HepG2 (cell line): ENCODE results near the gene CDH12. TPM values are rescaled to one million over a fixed set of nuclear protein-coding genes. Genes with fewer than 3 reads are reported as not detected.

ENCODE experiments used
- ATAC-seq: fragments of 200-7000 bp; cut with Tn5 transposase; 3 replicates; pipeline ENCODE4 v1.9.1; 2020; ENCODE audit warnings: mild to moderate bottlenecking, moderate library complexity
- BruUV-seq: library from RNA; stranded (reverse); fragments of 400-500 nt; replicated peaks from 2 replicates; lab custom pipeline; 2021; lab: Mats Ljungman, UMichigan
- CTCF ChIA-PET: fragments of 300-600 bp; formaldehyde crosslinking; extraction: SDS; loops from one replicate; lab custom pipeline; 2021; ENCODE audit warnings: low total read pairs, inconsistent platforms, low intra/inter-chr PET ratio; lab: Yijun Ruan, JAX
- POLR2A ChIA-PET: fragments of 350-600 bp; sonication (Branson Sonifier 250); formaldehyde crosslinking; loops from one replicate; lab custom pipeline; 2020; ENCODE audit warnings: antibody characterized with exemption, inconsistent platforms; lab: Yijun Ruan, JAX
- DNase-seq: peaks from one replicate; pipeline ENCODE4 v3.0.0-alpha.2; 2015; ENCODE audit warnings: low spot score
- FAIRE-seq: peaks from 3 replicates; lab custom pipeline; 2011; peaks lifted over from hg19 to GRCh38; lab: Jason Lieb, UNC
- H2AFZ ChIP-seq: one replicate; pipeline ENCODE4 v1.6.1; 2011; ENCODE audit warnings: low read length, inconsistent platforms
- H3K27ac ChIP-seq: fragments of 300-600 bp; 3 replicates; pipeline ENCODE4 v1.8.0; 2011; ENCODE audit warnings: mixed run types, mild to moderate bottlenecking, mixed read lengths, low read length, inconsistent platforms; ENCODE audit not compliant: insufficient read depth; ENCODE audit errors: extremely low read length
- H3K27me3 ChIP-seq, 2 experiments: fragments of 200-600 bp in 1 of 2; 2 replicates in 1 of 2; 3 replicates in 1 of 2; pipeline versions ENCODE4 v1.6.0 to v1.8.0; 2011; ENCODE audit warnings: low read length in 2 of 2, mild to moderate bottlenecking in 2 of 2, moderate library complexity in 2 of 2, inconsistent platforms in 1 of 2; ENCODE audit not compliant: insufficient read depth in 2 of 2, control insufficient read depth in 1 of 2
- H3K36me3 ChIP-seq, 2 experiments: fragments of 200-600 bp in 1 of 2; replicated peaks in 1 of 2; 2 replicates in 1 of 2; 3 replicates in 1 of 2; pipeline versions ENCODE4 v1.5.1 to v1.8.0; 2011; ENCODE audit warnings: low read length in 2 of 2, inconsistent platforms in 1 of 2; ENCODE audit not compliant: insufficient read depth in 2 of 2, control insufficient read depth in 1 of 2
- H3K4me1 ChIP-seq: 2 replicates; pipeline ENCODE4 v1.5.1; 2012; ENCODE audit warnings: low read length, inconsistent platforms; ENCODE audit not compliant: insufficient read depth
- H3K4me2 ChIP-seq: 2 replicates; pipeline ENCODE4 v1.6.0; 2011; ENCODE audit warnings: low read depth, low read length, inconsistent platforms
- H3K4me3 ChIP-seq, 3 experiments: fragments of 200-600 bp in 1 of 3; sonication (generic), shearing (Covaris generic) in 1 of 3; replicated peaks in 1 of 3; 2 replicates each; pipeline ENCODE4 v1.5.1; 2011 to 2016; ENCODE audit warnings: low read length in 3 of 3, inconsistent platforms in 2 of 3, low read depth in 2 of 3, mild to moderate bottlenecking in 2 of 3, control low read depth in 1 of 3, mixed read lengths in 1 of 3; ENCODE audit not compliant: insufficient read depth in 1 of 3
- H3K79me2 ChIP-seq: one replicate; pipeline ENCODE4 v1.6.1; 2011; ENCODE audit warnings: low read length, inconsistent platforms; ENCODE audit not compliant: insufficient read depth
- H3K9ac ChIP-seq: 2 replicates; pipeline ENCODE4 v1.6.0; 2011; ENCODE audit warnings: mild to moderate bottlenecking, low read depth, low read length, inconsistent platforms; ENCODE audit not compliant: insufficient read depth
- H3K9me3 ChIP-seq: 2 replicates; pipeline ENCODE4 v1.5.1; 2012; ENCODE audit warnings: mild to moderate bottlenecking, low read length
- H4K20me1 ChIP-seq: 2 replicates; pipeline ENCODE4 v1.6.0; 2011; ENCODE audit warnings: inconsistent platforms, mild to moderate bottlenecking, low read length, moderate library complexity; ENCODE audit not compliant: insufficient read depth
- ATF7 ChIP-seq, 2 experiments: fragments of 450-650 bp in 1 of 2; sonication (generic) in 1 of 2; formaldehyde crosslinking in 1 of 2; IDR thresholded peaks; 2 replicates each; pipeline versions ENCODE4 v1.4.0 to v1.6.1; 2016 to 2020; ENCODE audit warnings: antibody characterized with exemption in 1 of 2, mild to moderate bottlenecking in 1 of 2, missing genetic modification reagents in 1 of 2
- CREB1 ChIP-seq, 2 experiments: fragments of 450-650 bp in 1 of 2; IDR thresholded peaks; 2 replicates each; pipeline ENCODE4 v1.6.1; 2016 to 2017; ENCODE audit warnings: control low read depth in 1 of 2, mild to moderate bottlenecking in 1 of 2, missing compliant biosample characterization in 1 of 2, missing genetic modification characterization in 1 of 2
- FOXA3 ChIP-seq: IDR thresholded peaks from 2 replicates; pipeline ENCODE4 v1.6.1; 2016; ENCODE audit warnings: missing genetic modification reagents, missing compliant biosample characterization
- ZFP41 ChIP-seq: sonication (generic); formaldehyde crosslinking; IDR thresholded peaks from 2 replicates; pipeline ENCODE4 v1.4.0; 2020; ENCODE audit warnings: mild to moderate bottlenecking, missing genetic modification reagents, borderline replicate concordance
- ZSCAN12 ChIP-seq: sonication (generic); formaldehyde crosslinking; IDR thresholded peaks from 2 replicates; pipeline ENCODE4 v1.9.0; 2021; ENCODE audit warnings: mild to moderate bottlenecking, missing genetic modification reagents
- WGBS: methylation state at CpG from one replicate; pipeline ENCODE4 v1.1.6; 2017; ENCODE audit warnings: low lambda C conversion rate; 5-methylcytosine and 5-hydroxymethylcytosine counted together
- in situ Hi-C: cut with HindIII; loops from 2 replicates; pipeline ENCODE4 v1.10.0; 2017; ENCODE audit warnings: low pct_unique_long_range_greater_than_20kb; ENCODE audit not compliant: extremely low pct_ligation_motif_present
- intact Hi-C: fragments of 100-400 bp; cut with micrococcal nuclease; formaldehyde crosslinking; loops from one replicate; pipeline ENCODE4 v1.10.0; 2022; ENCODE audit not compliant: unreplicated experiment
- polyA plus RNA-seq, 8 experiments: library from polyadenylated mRNA; depleted of rRNA in 3 of 8; stranded (reverse) in 7 of 8; unstranded in 1 of 8; fragments of >200 nt; fragmentation: Illumina TruSeq in 4 of 8; extraction: Trizol in 4 of 8; gene quantifications; 2 replicates each; pipeline versions ENCODE4 v1.2.1 to v1.2.3, GENCODE V29; 2011 to 2016; ENCODE audit warnings: low read depth in 4 of 8, missing spikeins in 1 of 8, mixed read lengths in 1 of 8; ENCODE audit not compliant: insufficient read depth in 1 of 8
- total RNA-seq, 5 experiments: library from RNA; depleted of rRNA; stranded (reverse); fragments of >200 nt; fragmentation: Illumina TruSeq; extraction: Trizol; gene quantifications; 2 replicates each; pipeline ENCODE4 v1.2.3, GENCODE V29; 2016; ENCODE audit warnings: low read depth in 1 of 5

CDH12 gene
- total and polyA plus RNA-seq, 2 of the 13 experiments (the other 11 are each of a cell fraction or from before 2014, with no cell fraction given), result not detected

GRCh38 chr5:22710660-22711059 lies 142.5 kb downstream of the CDH12 start:
- H3K27me3 ChIP-seq, result no peaks in the 10 kb centered on the region
- intact Hi-C loops, result no loop called here
- TF ChIP-seq ATF7 (IDR thresholded peaks at IDR 0.05), result peak; percentile 67
- no peak for TF ChIP-seq ATF7 (CRISPR knock-in tag; IDR thresholded peaks at IDR 0.05)
- TF ChIP-seq CREB1 (IDR thresholded peaks at IDR 0.05), result peak; percentile 87
- no peak for TF ChIP-seq CREB1 (CRISPR knock-in tag; IDR thresholded peaks at IDR 0.05)
- no peak for TF ChIP-seq ZFP41 (CRISPR knock-in tag)
- TF ChIP-seq, all 625 proteins: peak for 2
- BruUV-seq, result no TSS peak
- H3K4me3 ChIP-seq, result no peak overlapping the region
- no peaks in the 10 kb centered on the region; the same call in 1 of the 2 replicates for H3K9me3 ChIP-seq
- no peaks in the 10 kb centered on the region for H3K79me2 ChIP-seq
- whole genome bisulfite sequencing, result 3% methylated on average over 2 of the region's 2 CpGs
- no peak overlapping the region for H3K27ac ChIP-seq
- in situ Hi-C loops, result no loop called here
- ChIA-PET POLR2A (no interaction called here), CTCF (no interaction called here)
- ATAC-seq (no peak), DNase-seq (no peak), FAIRE-seq (no peak)
- peaks cover 10% of the 10 kb centered on the region for H3K4me1 ChIP-seq
- H3K36me3 ChIP-seq, result no peaks in the 10 kb centered on the region
- no peak overlapping the region for H3K4me2 ChIP-seq
- no peak overlapping the region for H3K9ac ChIP-seq
- H2AFZ ChIP-seq, result no peak overlapping the region
- H4K20me1 ChIP-seq, result no peaks in the 10 kb centered on the region

DNA sequence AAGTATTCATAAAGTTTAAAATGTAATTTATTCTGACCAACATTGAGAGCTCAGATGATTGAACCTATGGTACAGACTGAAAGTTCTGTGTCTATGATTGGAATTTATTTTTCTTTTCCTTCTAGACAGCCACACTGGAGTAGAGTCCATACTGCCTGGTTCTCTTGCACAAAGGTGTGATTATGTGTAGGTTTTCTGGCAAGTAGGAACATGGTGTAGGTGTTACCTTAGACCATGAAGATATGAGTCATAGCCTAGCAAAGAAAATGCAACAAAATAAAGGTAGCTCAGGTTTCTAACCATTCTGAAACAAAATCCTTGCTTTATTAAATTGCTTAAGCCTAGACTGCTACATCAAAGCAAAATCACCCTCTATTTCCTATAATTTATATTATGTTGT lies 143.4 kb downstream of the CDH12 start:
- ChIA-PET CTCF (no interaction called here), POLR2A (no interaction called here)

More for the DNA sequence above, 143.4 kb downstream of the CDH12 start:
- Histone ChIP-seq H3K4me1 (peaks cover 10% of the 10 kb centered on the region), H3K36me3 (no peaks in the 10 kb centered on the region), H3K9me3 (no peaks in the 10 kb centered on the region; the same call in 1 of the 2 replicates), H3K27ac (no peak overlapping the region), H4K20me1 (no peaks in the 10 kb centered on the region), H2AFZ (no peak overlapping the region), H3K79me2 (no peaks in the 10 kb centered on the region), H3K9ac (no peak overlapping the region)
- FAIRE-seq (no peak), DNase-seq (no peak)
- intact Hi-C loops, result no loop called here
- BruUV-seq, result no TSS peak
- no peak for TF ChIP-seq FOXA3 (CRISPR knock-in tag)
- TF ChIP-seq ZSCAN12 (CRISPR knock-in tag), result no peak
- TF ChIP-seq, all 625 proteins: peak for 0
- no peak for ATAC-seq
- no peak overlapping the region for H3K4me2 ChIP-seq
- in situ Hi-C loops, result no loop called here
- no peak overlapping the region for H3K4me3 ChIP-seq
- no peaks in the 10 kb centered on the region for H3K27me3 ChIP-seq
